Measurements from ENCODE around the gene NPAS3.

GRCh38 chr14:33609582-33609981 lies 670.9 kb downstream of the NPAS3 start:
- TF ChIP-seq CTCF (IDR thresholded peaks at IDR 0.05) = no peak
- TF ChIP-seq POLR2A (IDR thresholded peaks at IDR 0.05) = no peak

Measured in uterus (tissue), 2 donors.